Midbrain (tissue), 1 donor: ENCODE results near the gene USP47.
A peak's percentile ranks its signal among the peaks of the same experiment; 100 is the strongest.

ENCODE experiments used
- DNase-seq: peaks from one replicate; lab custom pipeline; 2025; lab: John Stamatoyannopoulos, UW

USP47 gene

GRCh38 chr11:11841723-11842420, at the start of gene USP47:
Gene USP47, plus strand, starts transcription at chr11:11841972. Its CDS starts 214 bp downstream, at chr11:11842186.
- peak; percentile 87 for DNase-seq

- DNase-seq, result no peak
Observed at GRCh38 chr11:11793073-11793472, 48.7 kb upstream of the USP47 start.

- peak; percentile 70 for DNase-seq
Observed at GRCh38 chr11:11798586-11799438, 43.0 kb upstream of the USP47 start.

- DNase-seq, result no peak
Observed at GRCh38 chr11:11805228-11805627, 36.5 kb upstream of the USP47 start.

GRCh38 chr11:11806074-11806473, 35.7 kb upstream of the USP47 start:
- DNase-seq, result peak; percentile 59

GRCh38 chr11:11806586-11806985, 35.2 kb upstream of the USP47 start:
- DNase-seq, result peak; percentile 79

GRCh38 chr11:11807811-11808782, 33.7 kb upstream of the USP47 start:
- DNase-seq, result no peak

- no peak for DNase-seq
Observed at GRCh38 chr11:11808992-11809615, 32.7 kb upstream of the USP47 start.

GRCh38 chr11:11810764-11811726, 30.7 kb upstream of the USP47 start:
- DNase-seq, result no peak

- DNase-seq, result no peak
Observed at GRCh38 chr11:11813288-11813962, 28.3 kb upstream of the USP47 start.

GRCh38 chr11:11814614-11815452, 26.9 kb upstream of the USP47 start:
- no peak for DNase-seq

- no peak for DNase-seq
Observed at GRCh38 chr11:11816511-11817314, 25.1 kb upstream of the USP47 start.

- DNase-seq, result no peak
Observed at GRCh38 chr11:11817957-11818356, 23.8 kb upstream of the USP47 start.

- DNase-seq, result no peak
Observed at GRCh38 chr11:11818529-11819121, 23.1 kb upstream of the USP47 start.

GRCh38 chr11:11821899-11822298, 19.9 kb upstream of the USP47 start:
- no peak for DNase-seq

GRCh38 chr11:11822946-11823345, 18.8 kb upstream of the USP47 start:
- DNase-seq, result no peak

- no peak for DNase-seq
Observed at GRCh38 chr11:11826260-11826659, 15.5 kb upstream of the USP47 start.

- no peak for DNase-seq
Observed at GRCh38 chr11:11827272-11827671, 14.5 kb upstream of the USP47 start.
